IMR-90 (cell line): Measurements from ENCODE around the gene PHKB. TPM values are rescaled to one million over a fixed set of nuclear protein-coding genes. Genes with fewer than 3 reads are reported as not detected.

Experiments used
- ATAC-seq: fragments of 200-7000 bp; cut with Tn5 transposase; 2 replicates; pipeline ENCODE4 v1.9.1; 2020; ENCODE audit warnings: low read depth, mild to moderate bottlenecking, moderate library complexity
- BruUV-seq: library from RNA; stranded (reverse); fragments of 400-500 nt; replicated peaks from 2 replicates; lab custom pipeline; 2021; lab: Mats Ljungman, UMichigan
- CTCF ChIA-PET: fragments of 300-600 bp; formaldehyde crosslinking; extraction: SDS; loops from one replicate; lab custom pipeline; 2021; ENCODE audit warnings: antibody characterized with exemption; lab: Yijun Ruan, JAX
- POLR2A ChIA-PET: fragments of 300-600 bp; sonication (Branson Sonifier 250); formaldehyde crosslinking; loops from one replicate; lab custom pipeline; 2022; ENCODE audit warnings: antibody characterized with exemption; ENCODE audit not compliant: unreplicated experiment; lab: Charles Lee
- DNase-seq: peaks from one replicate; pipeline ENCODE4 v3.0.0; 2013
- H2AFZ ChIP-seq: replicated peaks from 2 replicates; pipeline ENCODE3; 2013; ENCODE audit warnings: low read length, mild to moderate bottlenecking; ENCODE audit not compliant: poor library complexity
- H2AK5ac ChIP-seq: 2 replicates; pipeline ENCODE4 v1.6.1; 2013; ENCODE audit warnings: low read depth, low read length, inconsistent platforms
- H2AK9ac ChIP-seq: replicated peaks from 2 replicates; pipeline ENCODE3; 2013; ENCODE audit warnings: mild to moderate bottlenecking, low read depth, low read length, moderate library complexity; ENCODE audit not compliant: poor library complexity
- H2BK120ac ChIP-seq: 2 replicates; pipeline ENCODE4 v1.6.1; 2013; ENCODE audit warnings: low read depth, low read length, inconsistent platforms
- H2BK15ac ChIP-seq: 3 replicates; pipeline ENCODE4 v1.6.1; 2013; ENCODE audit warnings: low read depth, low read length, inconsistent platforms
- H2BK20ac ChIP-seq: 2 replicates; pipeline ENCODE4 v1.6.1; 2013; ENCODE audit warnings: low read depth, mild to moderate bottlenecking, inconsistent platforms, low read length, moderate library complexity
- H2BK5ac ChIP-seq: 2 replicates; pipeline ENCODE4 v1.6.1; 2013; ENCODE audit warnings: mild to moderate bottlenecking, low read depth, low read length, inconsistent platforms; ENCODE audit not compliant: poor library complexity, severe bottlenecking
- H3K14ac ChIP-seq: replicated peaks from 2 replicates; pipeline ENCODE4 v1.6.1; 2013; ENCODE audit warnings: low read depth, low read length, inconsistent platforms
- H3K18ac ChIP-seq: 2 replicates; pipeline ENCODE4 v1.6.1; 2013; ENCODE audit warnings: low read depth, low read length, control low read depth
- H3K23ac ChIP-seq: 2 replicates; pipeline ENCODE4 v1.6.1; 2013; ENCODE audit warnings: low read depth, low read length, inconsistent platforms
- H3K27ac ChIP-seq: 2 replicates; pipeline ENCODE4 v1.5.1; 2013; ENCODE audit warnings: mild to moderate bottlenecking, control low read depth, low read length; ENCODE audit not compliant: insufficient read depth
- H3K27me3 ChIP-seq: 2 replicates; pipeline ENCODE4 v1.6.1; 2013; ENCODE audit warnings: low read length; ENCODE audit not compliant: control insufficient read depth, insufficient read depth
- H3K36me3 ChIP-seq: 2 replicates; pipeline ENCODE4 v1.6.1; 2013; ENCODE audit warnings: low read length, mixed read lengths; ENCODE audit not compliant: control insufficient read depth, insufficient read depth
- H3K4ac ChIP-seq: 2 replicates; pipeline ENCODE4 v1.6.1; 2013; ENCODE audit warnings: low read depth, low read length, inconsistent platforms
- H3K4me1 ChIP-seq: 2 replicates; pipeline ENCODE4 v1.6.1; 2013; ENCODE audit warnings: low read length, mixed read lengths; ENCODE audit not compliant: control insufficient read depth, insufficient read depth
- H3K4me2 ChIP-seq: 2 replicates; pipeline ENCODE4 v1.6.1; 2013; ENCODE audit warnings: low read depth, mild to moderate bottlenecking, control low read depth, low read length, moderate library complexity
- H3K4me3 ChIP-seq: 2 replicates; pipeline ENCODE4 v1.5.1; 2013; ENCODE audit warnings: low read depth, mild to moderate bottlenecking, control low read depth, low read length, moderate library complexity; ENCODE audit not compliant: insufficient read depth
- H3K56ac ChIP-seq: 2 replicates; pipeline ENCODE4 v1.6.1; 2013; ENCODE audit warnings: low read length, inconsistent platforms; ENCODE audit not compliant: insufficient read depth; ENCODE audit errors: extremely low read depth
- H3K79me1 ChIP-seq, 2 experiments: 2 replicates each; pipeline ENCODE4 v1.6.1; 2013; ENCODE audit warnings: low read length in 2 of 2, inconsistent platforms in 1 of 2, low read depth in 1 of 2
- H3K9ac ChIP-seq: 2 replicates; pipeline ENCODE4 v1.6.1; 2013; ENCODE audit warnings: low read depth, low read length, control low read depth
- H3K9me1 ChIP-seq: 2 replicates; pipeline ENCODE4 v1.6.1; 2013; ENCODE audit warnings: low read length, inconsistent platforms; ENCODE audit not compliant: insufficient read depth
- H3K9me3 ChIP-seq: 2 replicates; pipeline ENCODE4 v1.6.1; 2013; ENCODE audit warnings: low read length; ENCODE audit not compliant: control insufficient read depth, insufficient read depth
- H4K20me1 ChIP-seq: 2 replicates; pipeline ENCODE4 v1.6.1; 2013; ENCODE audit warnings: low read length, inconsistent platforms; ENCODE audit not compliant: insufficient read depth
- H4K5ac ChIP-seq: 2 replicates; pipeline ENCODE4 v1.6.1; 2013; ENCODE audit warnings: mild to moderate bottlenecking, low read depth, low read length, control low read depth
- H4K8ac ChIP-seq, 2 experiments: 2 replicates each; pipeline ENCODE4 v1.6.1; 2013; ENCODE audit warnings: low read depth in 2 of 2, low read length in 2 of 2, control low read depth in 1 of 2, inconsistent platforms in 1 of 2
- H4K91ac ChIP-seq: 2 replicates; pipeline ENCODE4 v1.6.1; 2013; ENCODE audit warnings: low read depth, low read length, inconsistent platforms; ENCODE audit not compliant: insufficient read depth
- BHLHE40 ChIP-seq: fragments of 150-350 bp; IDR thresholded peaks from 2 replicates; pipeline ENCODE4 v1.6.1; 2016; ENCODE audit warnings: mild to moderate bottlenecking, low read depth, low read length
- CEBPB ChIP-seq: IDR thresholded peaks from 2 replicates; pipeline ENCODE4 v1.6.1; 2012; ENCODE audit warnings: low read depth, low read length, improper control_type of control experiment
- CHD1 ChIP-seq: IDR thresholded peaks from 2 replicates; pipeline ENCODE4 v1.6.1; 2012; ENCODE audit warnings: low read depth, low read length, improper control_type of control experiment
- CTCF ChIP-seq: conservative IDR thresholded peaks from 2 replicates; pipeline ENCODE4 v1.5.1; 2012; ENCODE audit warnings: mild to moderate bottlenecking, low read depth, low read length, improper control_type of control experiment
- ELK1 ChIP-seq: fragments of 150-350 bp; IDR thresholded peaks from 2 replicates; pipeline ENCODE4 v1.6.1; 2016; ENCODE audit warnings: low read depth, mild to moderate bottlenecking, low read length, moderate library complexity, borderline replicate concordance
- FOS ChIP-seq: fragments of 150-350 bp; IDR thresholded peaks from 2 replicates; pipeline ENCODE4 v1.6.1; 2016; ENCODE audit warnings: low read depth, low read length
- MAFK ChIP-seq: IDR thresholded peaks from 2 replicates; pipeline ENCODE4 v1.6.1; 2012; ENCODE audit warnings: low read depth, low read length, improper control_type of control experiment
- MAZ ChIP-seq: IDR thresholded peaks from 2 replicates; pipeline ENCODE4 v1.6.1; 2012; ENCODE audit warnings: low read depth, mild to moderate bottlenecking, low read length, improper control_type of control experiment, moderate library complexity, borderline replicate concordance
- MXI1 ChIP-seq: IDR thresholded peaks from 2 replicates; pipeline ENCODE4 v1.6.1; 2012; ENCODE audit warnings: low read depth, mild to moderate bottlenecking, low read length, moderate library complexity, borderline replicate concordance
- NFE2L2 ChIP-seq: fragments of 150-350 bp; IDR thresholded peaks from 2 replicates; pipeline ENCODE4 v1.6.1; 2016; ENCODE audit warnings: low read depth, mild to moderate bottlenecking, low read length
- POLR2A ChIP-seq: IDR thresholded peaks from 2 replicates; pipeline ENCODE4 v1.6.1; 2012; ENCODE audit warnings: mild to moderate bottlenecking, low read depth, low read length
- RAD21 ChIP-seq: IDR thresholded peaks from 2 replicates; pipeline ENCODE4 v1.6.1; 2012; ENCODE audit warnings: low read length, improper control_type of control experiment
- RCOR1 ChIP-seq: IDR thresholded peaks from 2 replicates; pipeline ENCODE4 v1.6.1; 2012; ENCODE audit warnings: mild to moderate bottlenecking, low read length, improper control_type of control experiment; ENCODE audit not compliant: insufficient replicate concordance
- RFX5 ChIP-seq: IDR thresholded peaks from 2 replicates; pipeline ENCODE4 v1.8.0; 2012; ENCODE audit warnings: low read depth, mild to moderate bottlenecking, low read length, moderate library complexity
- SMC3 ChIP-seq: fragments of 150-350 bp; IDR thresholded peaks from 2 replicates; pipeline ENCODE4 v1.6.1; 2016; ENCODE audit warnings: low read depth, mild to moderate bottlenecking, antibody characterized with exemption, low read length, moderate library complexity
- USF2 ChIP-seq: fragments of 150-350 bp; IDR thresholded peaks from 2 replicates; pipeline ENCODE4 v1.6.1; 2017; ENCODE audit warnings: mild to moderate bottlenecking, antibody characterized with exemption, low read length, low read depth
- WGBS, 2 experiments: methylation state at CpG; one replicate each; pipeline versions ENCODE4 v1.1.5 to v1.1.7; 2013; ENCODE audit warnings: missing lambda C conversion rate in 2 of 2; ENCODE audit not compliant: insufficient read length in 1 of 2; ENCODE audit errors: extremely low coverage in 2 of 2; 5-methylcytosine and 5-hydroxymethylcytosine counted together
- dilution Hi-C: fragments of 300-500 bp; cut with HindIII; formaldehyde crosslinking; loops from one replicate; pipeline ENCODE4 v1.14.3; 2018; ENCODE audit warnings: low sequenced_read_pairs; ENCODE audit not compliant: unreplicated experiment
- in situ Hi-C: fragments of 300-500 bp; cut with MboI; formaldehyde crosslinking; loops from 3 replicates; pipeline ENCODE4 v1.14.3; 2019; ENCODE audit warnings: low sequenced_read_pairs, inconsistent platforms, mixed read lengths
- intact Hi-C: fragments of 100-400 bp; cut with micrococcal nuclease; formaldehyde crosslinking; loops from 2 replicates; pipeline ENCODE4 v1.10.0; 2022
- polyA plus RNA-seq, 3 experiments: library from polyadenylated mRNA; depleted of rRNA; stranded (reverse); fragments of >200 nt; gene quantifications; 2 replicates each; pipeline ENCODE4 v1.2.3, GENCODE V29; 2012; ENCODE audit warnings: low replicate concordance in 1 of 3
- total RNA-seq: library from RNA; depleted of rRNA; stranded (reverse); fragments of >200 nt; gene quantifications from 2 replicates; pipeline ENCODE4 v1.2.3, GENCODE V29; 2012

PHKB gene
- total and polyA plus RNA-seq, 2 of the 4 experiments (the other 2 are of a cell fraction) = 24.2 to 58.6 TPM

GRCh38 chr16:47611848-47612493 is 150.8 kb downstream of the PHKB start:
- Histone ChIP-seq H3K14ac (no peak overlapping the region), H3K9ac (no peak overlapping the region), H4K8ac (no peak overlapping the region; a peak in 1 of 4 replicates), H3K4me3 (no peak overlapping the region), H2BK120ac (no peak overlapping the region), H2AFZ (no peak overlapping the region), H3K23ac (no peak overlapping the region), H2BK20ac (no peak overlapping the region), H4K91ac (no peak overlapping the region), H2BK5ac (no peak overlapping the region), H3K56ac (no peak overlapping the region), H3K79me1 (no peaks in the 10 kb centered on the region; a peak in 1 of 4 replicates), H3K18ac (no peak overlapping the region), H3K27me3 (no peaks in the 10 kb centered on the region), H4K5ac (no peak overlapping the region), H3K27ac (no peak overlapping the region), H2AK5ac (no peak overlapping the region), H2AK9ac (no peak overlapping the region), H3K4me2 (no peak overlapping the region), H3K4me1 (no peaks in the 10 kb centered on the region), H3K36me3 (0 out of 2 replicates have a peak, but pooled peaks cover 2% of the 10 kb centered on the region), H2BK15ac (no peak overlapping the region), H3K4ac (no peak overlapping the region), H3K9me3 (no peaks in the 10 kb centered on the region), H3K9me1 (peaks cover 3% of the 10 kb centered on the region; the same call in 1 of the 2 replicates), H4K20me1 (no peaks in the 10 kb centered on the region)
- ChIA-PET POLR2A (no interaction called here), CTCF (no interaction called here)
- intact Hi-C loops (no loop called here), in situ Hi-C loops (no loop called here), dilution Hi-C loops (no loop called here)
- ATAC-seq (no peak), DNase-seq (no peak)
- BruUV-seq = no TSS peak
- 100% methylated on average over 3 of the region's 4 CpGs; no CpG with 5 or more reads in 1 of the 2 experiments for WGBS, 2 experiments
- TF ChIP-seq NFE2L2 = no peak
- TF ChIP-seq BHLHE40 = no peak
- TF ChIP-seq MXI1 = no peak
- TF ChIP-seq RAD21 = no peak
- TF ChIP-seq CHD1 = no peak
- no peak for TF ChIP-seq RFX5
- TF ChIP-seq ELK1 = no peak
- TF ChIP-seq RCOR1 = no peak
- TF ChIP-seq MAFK = no peak
- TF ChIP-seq USF2 = no peak
- TF ChIP-seq SMC3 = no peak
- no peak for TF ChIP-seq CEBPB
- TF ChIP-seq FOS = no peak
- no peak for TF ChIP-seq CTCF
- no peak for TF ChIP-seq POLR2A
- TF ChIP-seq MAZ = no peak
